Stimulated activated CD8-positive, alpha-beta memory T cell treated with anti-CD3 and anti-CD28 coated beads, Interleukin-12 subunit alpha, Interleukin-12 subunit beta, amount 100 ng/mL, for 4 hours (primary cell): Measurements from ENCODE around the gene ST6GAL2.

Experiments used
- DNase-seq: peaks from one replicate; pipeline ENCODE4 v3.0.0-alpha.2; 2020; ENCODE audit warnings: low read depth

The ST6GAL2 gene

DNA sequence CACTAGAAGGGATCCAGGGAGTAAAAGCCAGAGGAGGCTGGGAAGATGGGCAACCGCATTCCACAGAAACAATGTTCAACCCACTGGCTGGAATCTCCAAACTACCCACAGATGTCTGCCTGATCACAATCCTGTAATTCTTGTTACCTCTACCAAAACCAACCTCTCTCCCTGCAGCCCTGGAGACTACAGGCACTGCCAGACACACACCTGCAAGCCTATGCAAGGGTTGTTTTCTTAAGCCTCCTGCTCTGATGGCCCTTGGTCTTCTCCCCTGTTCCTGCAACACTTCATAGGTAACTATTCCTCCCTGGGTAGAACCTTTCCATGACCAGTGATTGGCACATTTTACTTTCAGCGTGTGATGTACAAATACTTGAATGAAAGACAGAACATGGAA lies 21.9 kb downstream of the ST6GAL2 start:
- no peak for DNase-seq

DNA sequence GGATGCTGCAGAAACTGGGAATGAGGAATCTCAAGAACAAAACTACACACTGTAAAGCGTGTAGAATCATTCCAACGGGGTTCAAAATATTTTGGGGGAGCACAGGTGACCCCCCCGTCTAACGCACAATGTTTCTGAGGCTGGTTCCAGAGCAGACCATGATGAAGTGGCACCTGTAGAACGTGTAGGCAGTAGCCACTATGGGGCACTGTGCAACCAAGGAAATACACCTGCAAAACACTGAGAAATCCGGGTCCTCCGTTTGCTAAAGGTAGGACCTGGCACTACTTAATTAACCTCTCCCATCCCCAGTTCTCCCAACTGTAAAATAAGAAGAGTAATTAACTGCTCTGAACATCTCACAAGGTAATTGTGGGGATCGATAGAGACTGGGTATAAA lies 22.6 kb downstream of the ST6GAL2 start:
- DNase-seq: no peak

DNA sequence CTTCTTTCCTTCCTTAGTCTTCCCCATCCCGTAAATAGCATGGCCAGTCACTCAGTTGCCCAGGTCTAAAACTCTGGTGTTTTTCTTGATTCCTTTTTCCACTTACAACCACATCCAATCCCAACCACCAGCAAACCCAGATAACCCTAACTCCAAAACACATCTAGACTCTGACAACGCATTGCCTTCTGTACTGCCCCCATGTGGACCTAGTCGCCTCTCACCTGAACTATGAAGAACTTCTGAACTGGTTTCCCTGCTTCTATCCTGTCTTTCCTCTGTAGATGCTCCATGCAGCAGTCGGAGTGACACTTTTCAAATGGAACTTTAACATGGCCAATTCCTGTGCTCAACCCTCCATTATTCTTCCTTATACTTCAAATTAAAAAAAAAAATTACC lies 26.5 kb downstream of the ST6GAL2 start:
- DNase-seq: no peak

DNA sequence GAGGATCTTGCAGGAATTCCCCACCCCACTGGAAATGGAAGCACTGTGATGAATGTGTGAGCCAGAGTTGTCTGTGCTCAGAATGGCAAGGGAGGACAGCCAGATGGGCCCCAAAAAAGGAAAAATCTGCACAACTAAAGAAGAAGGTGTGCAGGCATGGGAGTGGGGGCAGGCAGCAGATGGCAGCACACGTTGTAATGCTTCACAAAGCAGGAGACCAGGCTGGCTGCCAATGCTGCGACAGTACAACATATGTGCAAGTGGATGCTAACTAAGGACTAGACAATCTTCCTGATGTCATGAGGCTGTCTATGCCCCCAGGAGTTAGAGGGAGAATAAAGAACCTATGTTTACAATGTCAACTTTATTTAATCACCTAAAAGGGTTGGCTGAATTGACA lies 27.2 kb downstream of the ST6GAL2 start:
- no peak for DNase-seq

DNA sequence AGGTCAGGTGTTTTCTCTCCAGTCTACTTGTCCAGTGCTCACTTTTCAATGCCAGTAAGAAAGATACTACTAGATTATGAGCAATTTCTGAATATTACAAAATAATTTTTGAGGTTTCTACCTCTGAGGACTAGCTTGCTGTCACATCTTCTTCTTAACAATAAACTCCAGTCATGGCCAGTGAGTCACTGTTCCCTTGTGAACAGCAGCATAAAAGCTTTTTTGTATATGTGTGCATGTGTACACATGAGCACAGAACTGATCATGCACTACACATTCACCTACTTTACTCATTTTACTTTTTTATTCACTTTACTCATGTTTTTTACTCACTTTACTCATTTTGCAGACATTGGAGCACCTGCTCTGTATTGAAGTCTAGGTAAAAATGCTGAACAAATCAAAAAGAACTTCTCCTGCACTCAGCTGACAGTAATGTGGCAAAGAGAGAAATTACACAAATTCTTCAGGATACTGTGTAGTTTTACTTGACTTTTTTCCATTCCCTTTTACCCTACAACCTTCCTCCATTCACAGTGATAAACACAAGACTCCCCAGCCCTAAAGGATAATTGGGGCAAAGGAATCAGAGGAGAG lies 28.0 kb downstream of the ST6GAL2 start:
- no peak for DNase-seq

DNA sequence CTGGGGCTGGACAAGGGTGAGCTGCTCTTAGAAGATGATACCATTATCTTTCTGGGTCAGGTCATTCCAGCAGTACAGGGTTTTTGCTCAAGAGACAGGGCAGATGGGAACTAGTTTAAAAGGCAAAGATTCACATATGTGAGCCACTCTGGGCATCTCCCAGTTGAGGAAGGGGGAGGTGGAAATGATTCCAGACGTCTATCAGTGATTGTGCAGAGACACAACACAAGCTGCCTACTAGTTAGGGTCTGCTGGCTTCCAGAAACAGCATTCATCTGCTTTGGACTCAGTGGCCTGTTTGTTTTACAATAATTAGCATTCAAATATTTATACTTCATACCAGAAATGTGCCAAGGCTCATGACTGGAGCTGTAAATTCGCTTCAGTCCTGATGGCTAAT lies 32.3 kb downstream of the ST6GAL2 start:
- no peak for DNase-seq

DNA sequence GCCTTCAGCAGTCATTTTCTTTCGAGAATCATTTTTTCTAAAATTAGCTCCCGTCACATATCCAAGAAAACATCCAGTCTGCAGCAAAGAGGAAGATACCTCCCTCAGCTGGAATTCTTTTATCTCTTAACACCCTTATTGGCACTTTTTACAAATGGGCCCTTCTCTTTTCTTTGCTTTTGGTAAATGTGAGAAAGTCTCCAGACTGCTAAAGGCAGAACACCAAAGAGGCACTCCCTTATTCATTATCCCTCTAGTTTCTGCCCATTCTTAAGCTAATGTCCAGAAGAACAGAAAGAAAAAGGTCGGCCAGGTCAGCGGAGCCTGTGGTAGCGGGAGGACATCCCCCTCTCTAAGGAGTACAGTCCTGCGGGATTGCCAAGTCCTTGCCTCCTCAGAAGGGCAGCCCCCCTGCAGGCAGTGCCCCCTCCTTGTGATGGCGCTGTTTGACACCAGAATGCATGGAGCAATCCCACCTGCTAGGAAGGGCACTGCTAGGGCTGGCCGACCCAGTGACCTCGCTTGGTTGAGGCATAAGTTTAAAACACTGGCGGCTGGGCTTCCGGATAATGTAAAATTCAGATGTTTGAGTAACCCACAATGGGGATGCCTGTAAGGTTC lies 34.0 kb downstream of the ST6GAL2 start:
- no peak for DNase-seq

DNA sequence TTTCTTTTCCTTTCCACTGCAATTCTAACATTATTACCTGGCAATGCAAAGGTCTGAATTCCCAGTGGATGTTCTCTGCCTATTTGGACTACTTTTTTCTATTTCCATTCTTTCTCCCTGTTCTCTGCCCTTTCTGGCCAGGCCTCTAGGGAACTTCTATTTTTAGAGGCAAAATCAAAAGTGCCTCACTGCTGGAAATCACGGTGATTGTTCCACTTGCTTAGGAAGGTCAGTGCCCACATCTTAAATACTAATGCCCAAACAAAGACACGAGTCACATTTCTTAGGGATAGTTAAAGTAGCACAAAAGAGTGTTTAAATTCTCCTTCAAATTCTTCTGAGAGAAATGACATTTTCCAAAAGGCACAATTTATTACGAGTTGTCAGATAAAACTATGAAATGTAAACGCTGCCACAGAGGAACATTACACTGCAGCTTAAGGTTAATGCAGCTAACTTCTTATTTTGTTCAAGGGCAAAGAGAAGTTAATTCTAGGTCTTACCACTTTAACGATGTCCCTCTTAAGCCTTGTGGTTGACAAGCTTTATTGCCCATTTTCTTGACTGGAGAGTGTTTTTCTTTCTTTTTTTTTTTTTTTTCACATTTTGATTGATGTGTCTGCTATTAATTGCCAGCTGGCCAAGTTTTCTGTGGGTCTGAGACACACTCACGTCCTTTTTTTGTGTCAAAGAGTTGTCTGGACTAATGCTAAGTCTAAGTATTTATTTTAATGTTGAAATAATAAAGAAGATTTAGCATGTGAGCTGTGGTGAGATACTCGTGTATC lies 34.7 kb downstream of the ST6GAL2 start:
- no peak for DNase-seq

DNA sequence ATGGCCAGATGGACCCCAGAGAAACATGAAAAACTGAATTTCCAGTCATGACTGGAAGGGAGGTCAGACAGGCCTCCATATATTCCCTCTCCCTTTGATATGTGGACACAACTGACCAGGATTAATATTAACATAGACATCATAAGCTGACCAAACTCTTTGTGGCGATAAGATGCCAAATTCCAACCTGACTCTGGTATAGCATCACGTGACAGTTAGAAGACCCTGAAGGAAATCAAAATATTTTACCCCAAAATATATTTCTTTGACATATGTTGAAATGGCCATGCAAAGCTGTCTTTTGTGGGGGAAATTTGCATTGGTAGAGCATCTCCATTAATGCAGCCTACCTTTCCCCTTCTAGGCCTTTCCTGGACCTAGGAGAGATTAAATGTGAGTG lies 36.7 kb downstream of the ST6GAL2 start:
- no peak for DNase-seq

DNA sequence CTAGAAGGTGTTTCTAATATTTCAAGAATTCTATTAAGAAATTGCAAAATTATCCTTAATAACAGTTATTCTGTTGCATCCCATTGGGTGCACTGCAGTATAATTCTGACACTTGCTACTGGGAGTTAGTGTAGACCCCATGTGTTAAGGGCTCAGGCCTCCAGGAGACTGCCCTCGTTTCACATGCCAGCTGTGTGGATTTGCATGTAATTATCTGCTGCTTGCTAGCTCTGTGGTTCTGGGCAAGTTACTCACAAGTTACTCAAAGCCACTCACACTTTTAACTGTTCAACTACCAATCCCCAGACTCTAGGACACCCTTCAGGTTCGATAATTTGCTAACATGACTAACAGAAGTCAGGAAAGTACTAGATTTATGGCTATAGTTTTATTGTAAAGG lies 38.6 kb downstream of the ST6GAL2 start:
- no peak for DNase-seq

DNA sequence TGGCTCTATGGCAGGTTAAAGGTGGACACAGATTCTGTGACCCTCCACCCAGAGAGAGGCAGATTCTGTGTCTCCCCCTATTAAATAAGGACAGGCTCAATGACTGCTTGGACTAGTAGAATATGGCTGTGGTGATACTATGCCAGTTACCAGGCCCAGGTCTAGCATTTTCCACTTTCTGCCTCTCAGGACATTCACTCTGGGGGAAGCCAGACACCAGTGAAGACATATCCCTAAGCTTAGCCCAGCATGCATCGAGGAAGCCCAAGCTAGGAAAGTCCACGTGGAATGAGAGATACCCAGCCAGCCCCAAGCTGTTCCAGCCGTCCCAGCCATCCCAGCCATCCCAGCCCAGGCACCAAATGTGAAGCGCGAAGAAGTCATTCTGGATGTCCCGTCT lies 40.3 kb downstream of the ST6GAL2 start:
- DNase-seq: no peak

DNA sequence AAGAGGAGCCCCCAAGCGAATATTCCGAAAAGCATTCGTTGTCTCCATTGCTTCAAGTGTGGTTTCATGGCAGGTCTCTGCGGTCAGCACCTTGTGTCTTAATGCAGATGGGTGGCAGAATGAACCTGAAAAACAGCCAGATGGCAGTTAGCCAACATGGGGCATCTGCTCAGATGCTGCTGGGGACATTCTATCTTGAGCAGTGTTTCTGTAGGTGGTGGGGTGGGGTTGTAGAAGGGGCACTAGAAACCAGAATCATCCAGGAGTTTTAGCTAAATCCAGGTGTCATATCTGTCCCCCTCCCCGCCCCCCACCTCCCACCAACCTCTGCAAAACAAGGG lies 42.1 kb downstream of the ST6GAL2 start:
- no peak for DNase-seq

DNA sequence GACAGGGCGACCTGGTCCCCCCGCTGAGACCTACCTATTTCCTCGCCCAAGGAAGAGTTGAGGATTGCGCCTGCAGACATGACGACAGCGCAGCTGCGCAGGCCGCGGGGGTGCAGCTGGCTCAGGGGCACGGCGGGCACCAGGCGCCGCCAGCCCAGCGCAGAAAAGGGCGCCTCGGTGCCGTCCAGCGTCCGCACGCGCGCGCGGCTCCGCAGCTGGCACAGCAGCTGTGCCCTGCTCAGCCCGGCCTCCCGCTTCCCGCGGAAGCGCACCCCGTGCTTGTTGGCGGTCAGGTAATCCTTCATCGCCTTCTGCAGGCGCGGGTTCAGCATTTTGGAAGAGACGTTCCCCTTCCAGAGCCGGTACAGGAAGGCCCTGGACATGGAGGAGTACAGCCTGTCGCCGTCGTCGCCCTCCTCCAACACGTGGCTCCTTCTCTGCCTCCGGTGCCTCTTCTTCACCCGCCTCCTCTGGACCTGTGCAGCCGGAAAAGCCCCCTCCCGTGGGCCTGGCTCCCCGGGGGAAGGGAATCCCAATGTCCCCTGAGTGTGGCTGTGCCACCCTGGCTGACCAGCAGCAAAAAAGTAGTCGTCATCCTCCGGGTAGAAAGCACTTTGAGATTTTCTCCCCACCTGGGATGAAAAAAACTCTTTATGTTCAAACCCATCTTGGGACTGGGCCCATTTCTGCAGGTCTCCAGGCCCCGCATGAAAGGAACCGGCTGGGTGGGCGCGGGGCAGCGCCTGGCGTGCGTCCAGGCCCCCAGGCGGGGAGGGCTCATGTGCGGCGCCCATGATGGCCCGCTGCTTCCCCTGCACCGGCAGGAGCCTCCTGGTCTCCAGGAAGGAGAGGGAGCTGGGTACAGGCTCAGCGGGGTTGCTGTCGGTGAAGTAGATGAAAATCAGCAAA lies 42.7 kb downstream of the ST6GAL2 start:
- no peak for DNase-seq

DNA sequence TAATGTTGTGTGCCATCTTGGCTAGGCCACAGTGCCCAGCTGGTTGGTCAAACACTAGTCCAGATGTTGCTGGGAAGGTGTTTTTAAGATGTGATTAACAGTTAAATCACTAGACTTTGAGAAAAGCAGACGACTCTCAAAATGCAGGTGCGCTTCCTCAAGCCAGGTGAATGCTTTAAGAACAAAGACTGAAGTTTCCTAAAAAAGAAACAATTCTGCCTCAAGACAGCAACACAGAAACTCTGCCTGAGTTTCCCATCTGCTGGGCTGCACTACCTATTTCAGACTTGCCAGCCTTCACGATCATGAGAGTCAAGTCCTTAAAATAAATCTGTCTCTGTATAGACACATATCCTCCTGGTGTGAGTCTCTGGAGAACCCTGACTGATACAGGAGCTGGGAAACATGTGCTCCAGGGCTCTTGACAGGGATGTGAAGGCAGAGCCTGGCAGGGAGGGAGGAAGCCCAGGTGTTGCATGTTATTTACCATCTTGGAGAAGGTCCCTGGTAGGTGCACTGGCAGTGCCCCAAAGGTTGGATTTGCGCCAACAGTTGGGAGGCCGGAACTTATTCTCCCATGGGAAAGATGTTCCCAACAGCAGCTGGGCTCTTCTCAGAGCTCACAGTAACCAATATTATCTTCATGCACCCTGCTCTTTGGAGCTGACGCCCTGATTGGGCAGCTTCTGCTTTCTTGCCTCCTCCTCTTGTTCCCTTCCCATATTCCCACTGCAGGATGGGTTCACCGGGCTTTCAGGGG lies 43.9 kb downstream of the ST6GAL2 start:
- no peak for DNase-seq

DNA sequence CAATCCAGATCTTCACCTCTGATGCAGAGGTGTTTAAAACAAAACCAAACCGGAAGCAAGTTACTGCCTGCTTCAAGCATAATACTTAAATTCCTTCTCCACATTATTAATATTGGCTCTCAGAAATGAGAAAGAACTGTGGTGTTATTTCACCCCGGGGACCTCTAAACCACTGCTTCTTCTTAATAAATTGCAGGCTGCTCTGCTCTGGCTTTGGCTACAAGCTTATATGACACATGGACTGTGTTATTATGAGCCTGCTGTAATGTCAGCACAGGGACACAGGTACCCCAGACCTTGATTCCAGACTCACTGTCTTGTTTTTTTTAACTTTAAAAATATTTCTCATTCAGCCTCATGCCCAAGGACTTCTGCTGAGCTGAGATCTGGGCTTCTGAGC lies 45.1 kb downstream of the ST6GAL2 start:
- DNase-seq: no peak

DNA sequence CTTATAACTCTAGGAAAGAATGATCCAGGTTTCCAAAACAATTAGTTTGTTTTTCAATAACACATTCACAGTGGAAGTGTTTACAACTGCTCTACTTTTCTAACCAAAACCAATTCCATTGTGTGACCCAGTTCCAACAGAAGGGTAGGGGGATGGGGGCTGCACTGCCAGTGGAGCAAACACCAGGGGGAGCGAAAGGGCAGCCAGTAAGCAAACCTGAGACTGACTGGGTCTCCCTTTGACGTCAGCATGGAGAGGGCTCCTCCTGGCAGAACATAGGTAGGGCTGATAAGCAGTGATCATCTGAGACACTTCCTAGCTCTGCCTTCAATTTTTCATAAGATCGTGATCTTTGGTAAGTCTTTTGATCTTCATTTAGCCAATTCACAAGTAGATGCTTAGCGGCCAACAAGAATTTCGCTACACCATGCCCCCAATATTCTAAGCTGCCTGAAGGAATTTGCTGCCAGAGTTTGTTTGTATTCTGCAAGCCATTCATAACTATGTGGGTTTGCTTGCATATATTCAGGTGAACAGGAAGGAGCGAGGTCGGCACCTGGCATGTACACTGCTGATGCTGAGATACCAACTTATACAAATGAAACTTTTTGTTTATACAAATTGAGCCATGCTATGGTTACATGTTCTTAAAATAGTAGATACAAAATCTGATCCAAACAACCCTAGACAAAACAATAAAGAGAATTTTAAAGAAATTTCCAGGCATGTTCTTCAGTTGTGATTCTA lies 45.9 kb downstream of the ST6GAL2 start:
- DNase-seq: no peak

DNA sequence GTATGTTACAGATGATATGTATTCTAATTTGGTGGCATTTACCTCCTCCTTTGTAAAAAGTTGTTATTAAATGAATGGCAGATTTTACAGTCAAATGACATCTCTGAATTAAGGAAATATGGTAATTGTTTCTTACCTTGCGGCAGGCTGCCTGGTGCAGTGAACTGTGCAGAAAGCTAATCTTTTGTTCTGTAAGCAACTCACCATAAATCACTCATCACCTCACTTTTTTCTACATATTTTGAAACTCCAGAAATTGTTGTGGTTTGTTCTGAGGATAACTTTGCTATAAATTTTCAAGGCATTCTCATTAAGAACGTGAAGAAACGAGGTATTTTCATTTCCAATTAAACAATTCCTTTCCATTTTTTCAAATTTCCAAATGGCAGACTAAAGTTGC lies 52.7 kb downstream of the ST6GAL2 start:
- DNase-seq: no peak

DNA sequence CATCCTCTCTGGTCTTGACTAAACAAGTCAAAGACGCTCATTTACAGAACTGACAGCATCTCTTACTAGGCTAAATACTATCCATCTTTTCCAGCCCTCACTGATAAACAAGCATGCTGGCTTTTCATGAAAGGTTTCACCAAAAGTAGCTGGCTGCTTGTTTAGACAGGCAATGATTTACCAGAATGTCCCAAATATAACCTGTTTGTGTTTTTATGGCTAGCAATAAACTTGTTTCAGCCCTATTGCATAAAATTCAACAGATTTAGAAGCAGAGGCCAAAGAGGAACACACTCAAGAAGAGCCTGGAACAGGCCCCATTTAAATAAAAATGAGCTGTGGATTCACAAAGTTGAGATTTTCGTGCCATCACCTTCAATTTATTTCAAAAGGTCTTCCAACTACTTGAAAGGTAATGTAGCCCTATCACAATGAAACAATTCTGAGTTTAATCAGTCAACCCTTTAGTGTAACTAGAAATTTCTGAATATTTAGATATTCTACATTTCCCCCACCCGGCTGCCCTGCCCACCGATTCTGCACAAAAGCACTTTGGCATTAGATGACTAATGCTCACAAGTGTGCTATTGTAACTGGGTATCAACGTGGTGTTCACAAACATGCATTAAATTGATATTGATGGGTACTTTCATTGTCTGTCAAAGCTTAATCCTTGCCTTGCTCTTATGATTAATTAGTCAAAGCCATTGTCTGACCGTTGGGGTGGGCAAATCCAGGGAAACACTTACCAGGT lies 54.0 kb downstream of the ST6GAL2 start:
- no peak for DNase-seq

DNA sequence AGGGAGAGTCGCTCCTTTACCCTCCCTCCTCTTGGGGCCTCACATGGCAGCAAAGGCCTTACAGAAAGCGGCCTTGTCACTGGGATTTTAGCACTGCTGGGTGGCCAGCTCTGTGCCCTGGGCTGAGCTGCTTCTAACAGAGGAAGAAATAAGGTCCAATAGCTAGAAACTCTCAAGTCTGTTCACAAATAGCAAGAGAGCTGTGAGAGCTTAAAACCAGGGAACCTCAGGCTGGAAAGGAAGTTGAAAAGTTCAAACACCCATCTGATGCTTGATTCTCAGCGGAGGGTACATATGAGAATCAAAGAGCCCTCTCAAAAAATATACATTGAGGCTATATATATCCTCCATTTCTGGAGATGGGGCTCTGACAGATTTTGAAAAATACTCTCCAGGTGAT lies 54.7 kb downstream of the ST6GAL2 start:
- DNase-seq: no peak

DNA sequence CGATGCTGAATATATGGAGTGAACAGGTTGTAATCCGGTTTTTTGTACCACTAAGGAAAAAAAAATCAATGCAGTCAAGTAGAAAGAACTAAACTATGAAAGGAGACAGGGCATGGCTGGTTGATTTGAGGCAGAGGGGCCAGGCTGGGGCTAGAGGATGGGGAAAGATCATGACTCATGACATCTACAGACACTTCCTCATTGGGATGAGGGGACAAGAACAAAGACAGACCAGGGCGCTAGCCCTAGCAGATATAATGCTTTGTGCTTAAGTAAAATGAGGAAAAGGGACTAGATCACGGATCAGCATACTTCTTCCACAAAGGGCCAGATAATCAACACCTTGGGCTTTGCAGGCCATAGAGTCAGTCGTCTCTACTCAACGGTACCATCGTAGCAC lies 55.8 kb downstream of the ST6GAL2 start:
- DNase-seq: no peak
